ES-I3 (cell line): ENCODE results near the gene KDM4E.
"Not testable (repeated sequence)": the region's sequence is repeated elsewhere in the genome, so short reads cannot be mapped to it uniquely, and the experiment has no call there.

ENCODE experiments used
- H3K36me3 ChIP-seq: 2 replicates; pipeline ENCODE4 v1.6.1; 2013; ENCODE audit warnings: mild to moderate bottlenecking, low read length, control low read depth, moderate library complexity; ENCODE audit not compliant: insufficient read depth
- H3K4me1 ChIP-seq: 2 replicates; pipeline ENCODE4 v1.6.1; 2013; ENCODE audit warnings: mild to moderate bottlenecking, control low read depth, low read length; ENCODE audit not compliant: insufficient read depth
- H3K9ac ChIP-seq: 2 replicates; pipeline ENCODE4 v1.6.1; 2013; ENCODE audit warnings: low read depth, mild to moderate bottlenecking, low read length, moderate library complexity
- H3K9me3 ChIP-seq: 2 replicates; pipeline ENCODE4 v1.6.1; 2013; ENCODE audit warnings: mild to moderate bottlenecking, low read length, moderate library complexity; ENCODE audit not compliant: control insufficient read depth, insufficient read depth

KDM4E gene

DNA sequence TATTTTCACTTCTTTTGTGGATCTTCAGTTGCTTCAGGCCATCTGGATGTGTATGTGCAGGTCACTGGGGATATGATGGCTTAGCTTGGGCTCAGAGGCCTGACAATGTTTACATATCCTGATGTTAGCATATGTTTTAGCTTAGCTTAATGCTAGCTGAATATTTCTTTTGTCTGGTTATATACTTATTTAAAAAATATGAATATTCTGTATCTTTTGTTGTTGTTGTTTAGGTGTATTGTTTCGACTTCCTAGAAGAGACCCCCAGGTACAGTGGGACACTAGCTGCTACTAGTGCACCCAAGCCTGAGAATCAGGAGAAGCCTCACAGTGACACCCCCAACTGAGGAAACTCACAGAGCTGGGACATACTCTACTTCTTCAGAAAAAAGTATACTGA lies at the start of gene KDM4E:
TSS of gene KDM4E (plus strand) at position 301 of the 400 bp plus-strand sequence. CDS start 300 bp downstream, outside the sequence.
- no peaks in the 10 kb centered on the region for H3K4me1 ChIP-seq
- H3K9me3 ChIP-seq = no peaks in the 10 kb centered on the region
- no peaks in the 10 kb centered on the region for H3K36me3 ChIP-seq
- H3K9ac ChIP-seq = no peak within 1 kb of the TSS

DNA sequence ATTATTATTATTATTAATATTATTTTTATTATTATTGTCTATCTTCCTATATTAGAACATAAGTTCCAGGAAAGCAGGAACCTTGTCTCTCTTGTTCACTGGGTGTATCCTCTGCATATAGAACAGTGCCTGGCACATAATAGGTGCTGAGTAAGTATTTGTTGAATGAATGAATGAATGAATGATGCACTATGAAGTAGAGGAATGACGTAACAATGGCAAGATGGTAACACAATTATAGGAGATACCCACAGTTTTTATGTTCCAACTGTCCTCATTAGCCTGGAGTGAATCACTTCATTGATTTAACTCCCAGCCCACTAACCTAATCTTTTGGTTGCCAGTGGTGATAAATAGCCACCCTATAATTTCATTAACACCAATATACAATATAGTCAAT lies 49.5 kb upstream of the KDM4E start:
- no peak overlapping the region for H3K9ac ChIP-seq
- peaks cover 10% of the 10 kb centered on the region; the same call in 1 of the 2 replicates for H3K36me3 ChIP-seq
- H3K4me1 ChIP-seq = peaks cover 4% of the 10 kb centered on the region; the same call in 1 of the 2 replicates
- no peaks in the 10 kb centered on the region for H3K9me3 ChIP-seq

DNA sequence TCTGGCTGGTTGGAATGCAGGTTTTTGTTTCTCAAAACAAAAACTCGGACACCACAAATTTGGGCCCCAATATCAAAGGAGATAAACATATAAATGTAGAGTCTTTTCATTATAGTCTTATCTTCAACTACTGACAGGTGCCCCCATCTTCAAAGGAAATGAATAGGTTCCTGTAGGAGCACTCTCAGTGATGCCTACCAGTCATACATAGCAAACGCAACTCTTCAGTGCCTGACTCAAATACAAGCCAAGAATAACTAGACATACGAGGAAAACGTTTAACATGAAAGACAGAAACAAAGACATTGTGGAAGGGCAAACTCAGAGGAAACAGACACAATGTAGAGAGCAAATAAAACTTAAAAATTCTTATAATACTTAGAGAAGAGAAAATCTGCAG lies 37.7 kb upstream of the KDM4E start:
- Histone ChIP-seq H3K9me3 (no peaks in the 10 kb centered on the region), H3K36me3 (no peaks in the 10 kb centered on the region), H3K9ac (no peak overlapping the region), H3K4me1 (no peaks in the 10 kb centered on the region)

DNA sequence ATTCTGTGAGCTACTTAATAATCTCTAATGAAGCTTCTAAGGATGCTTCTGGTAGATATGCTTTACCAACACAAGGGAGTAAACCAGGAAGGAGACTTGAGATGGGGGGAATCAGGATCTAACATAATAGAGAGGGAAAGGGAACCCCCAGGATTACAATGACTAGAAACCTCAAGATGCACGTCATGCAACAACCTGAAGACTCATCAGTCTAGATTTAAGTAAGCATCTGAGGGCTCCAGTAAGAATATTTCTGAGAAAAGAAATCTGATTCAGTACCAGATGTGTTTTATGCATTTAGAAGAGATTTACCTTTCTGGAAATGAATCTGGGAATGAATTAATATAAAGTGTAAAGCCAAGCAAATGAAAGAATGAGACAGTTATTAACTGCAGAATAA lies 36.3 kb upstream of the KDM4E start:
- no peaks in the 10 kb centered on the region for H3K4me1 ChIP-seq
- H3K36me3 ChIP-seq = no peaks in the 10 kb centered on the region
- H3K9me3 ChIP-seq = no peaks in the 10 kb centered on the region
- no peak overlapping the region for H3K9ac ChIP-seq

DNA sequence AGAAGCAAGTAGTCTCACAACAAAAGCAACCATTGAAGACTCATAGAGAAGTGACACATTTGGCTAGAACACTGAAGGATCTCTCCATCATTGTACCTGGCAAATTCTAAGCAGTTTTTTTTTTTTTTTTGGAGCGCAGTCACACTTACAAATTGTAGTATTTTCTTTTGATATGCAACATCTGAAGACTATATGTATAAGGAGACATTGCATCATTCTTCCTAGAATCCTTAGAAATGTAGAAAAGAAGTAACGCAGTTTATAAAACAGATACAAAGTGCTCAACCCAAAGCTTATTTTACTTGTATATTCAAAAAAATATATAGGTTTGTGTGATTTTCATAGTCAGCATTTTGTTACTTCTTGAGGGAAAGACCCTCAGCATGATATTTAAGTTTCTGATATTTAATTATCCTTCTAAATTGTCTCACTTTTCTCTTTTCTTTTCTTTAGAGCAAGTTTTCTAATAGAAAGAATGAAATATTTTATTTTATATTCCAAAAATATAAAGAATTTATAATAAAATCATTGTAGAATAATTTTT lies 31.6 kb upstream of the KDM4E start:
- no peaks in the 10 kb centered on the region; the same call in 1 of the 2 replicates for H3K36me3 ChIP-seq
- H3K4me1 ChIP-seq = no peaks in the 10 kb centered on the region
- H3K9ac ChIP-seq = no peak overlapping the region
- no peaks in the 10 kb centered on the region for H3K9me3 ChIP-seq

DNA sequence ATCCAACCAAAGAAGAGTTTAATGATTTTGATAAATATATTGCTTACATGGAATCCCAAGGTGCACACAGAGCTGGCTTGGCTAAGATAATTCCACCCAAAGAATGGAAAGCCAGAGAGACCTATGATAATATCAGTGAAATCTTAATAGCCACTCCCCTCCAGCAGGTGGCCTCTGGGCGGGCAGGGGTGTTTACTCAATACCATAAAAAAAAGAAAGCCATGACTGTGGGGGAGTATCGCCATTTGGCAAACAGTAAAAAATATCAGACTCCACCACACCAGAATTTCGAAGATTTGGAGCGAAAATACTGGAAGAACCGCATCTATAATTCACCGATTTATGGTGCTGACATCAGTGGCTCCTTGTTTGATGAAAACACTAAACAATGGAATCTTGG lies 27.6 kb upstream of the KDM4E start:
- Histone ChIP-seq H3K9me3 (no peaks in the 10 kb centered on the region), H3K4me1 (no peaks in the 10 kb centered on the region), H3K9ac (no peak overlapping the region), H3K36me3 (no peaks in the 10 kb centered on the region; the same call in 1 of the 2 replicates)

DNA sequence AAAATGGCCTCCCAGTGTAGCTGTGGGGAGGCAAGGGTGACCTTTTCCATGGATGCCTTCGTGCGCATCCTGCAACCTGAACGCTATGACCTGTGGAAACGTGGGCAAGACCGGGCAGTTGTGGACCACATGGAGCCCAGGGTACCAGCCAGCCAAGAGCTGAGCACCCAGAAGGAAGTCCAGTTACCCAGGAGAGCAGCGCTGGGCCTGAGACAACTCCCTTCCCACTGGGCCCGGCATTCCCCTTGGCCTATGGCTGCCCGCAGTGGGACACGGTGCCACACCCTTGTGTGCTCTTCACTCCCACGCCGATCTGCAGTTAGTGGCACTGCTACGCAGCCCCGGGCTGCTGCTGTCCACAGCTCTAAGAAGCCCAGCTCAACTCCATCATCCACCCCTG lies 26.8 kb upstream of the KDM4E start:
- no peaks in the 10 kb centered on the region for H3K9me3 ChIP-seq
- no peak overlapping the region for H3K9ac ChIP-seq
- no peaks in the 10 kb centered on the region for H3K4me1 ChIP-seq
- no peaks in the 10 kb centered on the region; the same call in 1 of the 2 replicates for H3K36me3 ChIP-seq

DNA sequence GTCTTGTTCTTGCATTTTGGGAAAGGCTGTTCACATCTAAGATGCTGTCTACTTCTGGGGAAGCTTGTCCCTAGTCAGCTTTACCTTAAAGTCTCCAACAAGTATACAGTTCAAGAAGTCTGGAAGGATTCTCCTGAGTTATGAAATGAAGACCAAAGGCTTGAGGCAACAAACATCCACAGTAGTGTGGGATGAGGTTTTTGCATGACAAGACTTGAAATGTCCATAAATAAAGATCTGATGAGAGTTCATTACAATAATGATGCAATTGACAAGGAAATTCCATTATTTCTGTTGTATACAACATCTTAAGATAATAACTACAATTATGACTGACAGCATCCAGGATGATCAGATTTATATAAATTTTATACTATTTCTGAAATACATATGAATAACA lies 21.3 kb upstream of the KDM4E start:
- Histone ChIP-seq H3K9ac (no peak overlapping the region), H3K36me3 (no peaks in the 10 kb centered on the region), H3K9me3 (0 out of 2 replicates have a peak, but pooled peaks cover 3% of the 10 kb centered on the region), H3K4me1 (no peaks in the 10 kb centered on the region)

DNA sequence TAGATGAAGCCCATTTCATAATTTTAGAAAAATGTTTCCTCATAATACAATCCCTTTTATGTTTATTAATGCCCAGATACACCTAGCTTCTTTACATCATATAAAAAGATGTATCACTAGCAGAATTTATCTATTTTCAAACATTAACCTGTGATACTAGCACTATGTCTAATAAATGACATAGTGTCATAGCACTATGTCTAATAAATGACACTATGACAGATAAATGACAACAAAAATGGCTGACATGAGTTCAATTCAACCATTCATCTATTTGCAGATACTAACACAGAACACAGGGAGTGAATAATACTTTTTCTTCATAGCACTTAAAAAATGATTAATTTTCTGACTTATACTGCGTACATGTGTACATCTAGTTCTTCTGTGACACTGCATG lies 19.4 kb upstream of the KDM4E start:
- Histone ChIP-seq H3K36me3 (no peaks in the 10 kb centered on the region), H3K4me1 (no peaks in the 10 kb centered on the region), H3K9ac (no peak overlapping the region), H3K9me3 (0 out of 2 replicates have a peak, but pooled peaks cover 3% of the 10 kb centered on the region)

DNA sequence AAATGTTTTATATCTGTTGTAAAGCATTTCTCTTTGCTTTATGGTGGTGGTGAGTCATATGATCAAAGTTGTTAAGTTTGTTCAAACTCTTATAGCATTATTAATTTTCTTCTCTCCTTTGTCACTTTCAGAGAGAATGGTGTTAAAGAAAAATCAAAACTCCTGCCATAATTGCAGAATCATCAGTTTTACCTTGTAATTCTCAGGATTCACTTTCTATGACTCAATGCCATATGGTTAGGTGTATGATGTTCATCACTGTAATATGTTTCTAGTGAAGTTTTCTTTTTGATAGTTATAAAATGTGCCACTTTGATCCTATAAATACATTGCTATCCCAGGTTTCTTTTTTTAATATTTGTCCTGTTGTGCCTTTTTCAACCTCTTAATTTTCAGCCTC lies 13.7 kb upstream of the KDM4E start:
- Histone ChIP-seq H3K4me1 (no peaks in the 10 kb centered on the region), H3K9me3 (0 out of 2 replicates have a peak, but pooled peaks cover 3% of the 10 kb centered on the region), H3K36me3 (no peaks in the 10 kb centered on the region), H3K9ac (no peak overlapping the region)

DNA sequence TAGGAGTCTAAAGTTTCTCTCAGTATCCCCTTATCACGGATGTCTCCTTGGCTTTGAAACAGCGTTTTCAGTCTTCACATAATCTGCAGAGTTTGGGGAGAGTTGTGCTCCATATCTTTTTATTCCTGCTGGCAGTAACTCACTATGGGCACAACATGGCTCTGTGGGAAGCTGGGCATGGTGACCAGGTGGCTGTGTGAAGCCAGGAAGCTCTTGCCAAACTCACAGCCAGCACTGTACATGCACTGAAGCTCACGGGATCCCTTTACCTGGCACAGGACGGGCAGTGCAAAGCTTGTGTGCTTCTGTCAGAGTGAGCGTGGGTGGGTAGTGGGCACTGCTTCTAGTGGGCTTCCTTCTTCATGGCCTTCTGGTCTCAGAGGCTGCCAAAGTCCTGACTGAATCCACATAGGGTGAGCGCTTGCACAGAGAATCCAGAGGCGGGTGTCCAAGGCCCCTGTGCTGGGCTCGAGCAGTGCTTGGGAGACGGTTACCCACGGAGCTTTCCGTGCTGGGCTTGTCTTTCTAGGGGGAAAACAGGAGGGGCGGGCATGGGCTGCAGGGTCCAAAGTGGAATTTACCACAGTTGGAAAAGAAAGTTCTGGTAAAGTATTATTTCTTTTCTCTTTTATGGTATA lies 10.8 kb upstream of the KDM4E start:
- H3K9ac ChIP-seq = no peak overlapping the region
- H3K9me3 ChIP-seq = no peaks in the 10 kb centered on the region
- no peaks in the 10 kb centered on the region for H3K4me1 ChIP-seq
- H3K36me3 ChIP-seq = no peaks in the 10 kb centered on the region

DNA sequence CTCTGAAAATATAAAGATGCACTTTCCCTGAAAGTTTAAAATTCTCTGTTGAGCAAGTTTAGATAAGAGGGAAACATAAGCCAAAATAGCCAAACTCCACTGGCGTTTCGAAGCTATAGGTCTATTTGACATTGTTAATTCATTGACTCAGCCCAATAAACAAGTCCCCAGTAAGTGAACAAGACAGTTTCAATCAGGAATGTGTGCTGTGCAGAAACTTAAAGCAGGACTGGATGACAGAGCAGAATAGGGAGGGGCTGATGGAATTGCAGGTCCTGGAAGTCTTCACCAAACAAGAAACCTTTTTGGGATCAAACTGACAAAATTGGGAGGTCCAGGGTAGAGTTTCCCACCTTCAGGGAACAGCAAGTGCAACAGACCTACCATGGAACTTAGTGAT lies 8.9 kb upstream of the KDM4E start:
- no peak overlapping the region for H3K9ac ChIP-seq

DNA sequence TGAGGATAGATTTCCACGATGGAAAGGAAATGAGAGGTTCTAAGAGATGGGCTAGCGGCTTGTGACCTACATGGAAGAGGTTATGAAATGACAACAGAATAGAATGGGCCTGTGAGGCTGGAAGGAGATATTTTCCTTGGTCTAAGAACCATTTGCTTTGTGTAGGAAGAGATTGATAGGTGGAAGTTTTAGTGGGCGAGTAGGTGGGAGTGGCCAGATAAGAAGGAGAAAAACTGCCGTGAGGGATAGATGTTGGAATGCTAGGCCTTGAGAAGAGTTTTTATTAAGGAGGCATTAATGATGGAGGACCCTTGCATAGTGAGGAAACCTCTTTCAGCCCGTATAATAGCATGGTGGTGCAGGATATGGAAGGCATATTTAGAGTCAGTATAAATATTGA lies 3.6 kb upstream of the KDM4E start:
- not testable (repeated sequence) for H3K9me3 ChIP-seq, H3K4me1 ChIP-seq, H3K9ac ChIP-seq, H3K36me3 ChIP-seq

More for the DNA sequence above, 8.9 kb upstream of the KDM4E start:
- Histone ChIP-seq H3K4me1 (no peaks in the 10 kb centered on the region), H3K9me3 (no peaks in the 10 kb centered on the region), H3K36me3 (no peaks in the 10 kb centered on the region)

DNA sequence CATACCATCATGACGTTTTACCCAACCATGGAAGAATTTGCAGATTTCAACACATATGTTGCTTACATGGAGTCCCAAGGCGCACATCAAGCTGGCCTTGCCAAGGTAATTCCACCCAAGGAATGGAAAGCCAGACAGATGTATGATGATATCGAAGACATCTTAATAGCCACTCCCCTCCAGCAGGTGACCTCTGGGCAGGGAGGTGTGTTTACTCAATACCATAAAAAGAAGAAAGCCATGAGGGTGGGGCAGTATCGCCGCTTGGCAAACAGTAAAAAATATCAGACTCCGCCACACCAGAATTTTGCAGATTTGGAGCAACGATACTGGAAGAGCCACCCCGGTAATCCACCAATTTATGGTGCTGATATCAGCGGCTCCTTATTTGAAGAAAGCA lies 536 bp downstream of the KDM4E start:
- H3K9me3 ChIP-seq, H3K4me1 ChIP-seq, H3K9ac ChIP-seq, H3K36me3 ChIP-seq: not testable (repeated sequence)

DNA sequence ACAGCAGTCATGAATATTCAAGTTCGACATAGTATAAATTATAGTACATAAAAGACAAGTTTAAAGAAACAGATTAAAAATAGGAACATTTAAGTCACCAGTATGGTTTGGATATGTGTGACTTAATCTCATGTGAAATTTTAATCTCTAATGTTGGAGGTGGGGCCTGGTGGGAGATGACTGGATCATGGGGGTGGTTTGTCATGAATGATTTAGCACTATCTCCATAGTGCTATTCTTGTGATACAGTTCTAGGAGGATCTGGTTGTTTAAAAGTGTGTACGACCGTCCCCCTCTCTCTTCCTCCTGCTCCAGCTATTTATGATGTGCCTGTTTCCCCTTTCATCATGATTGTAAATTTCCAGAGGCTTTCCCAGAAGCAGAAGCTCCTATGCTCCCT lies 3.3 kb downstream of the KDM4E start:
- H3K36me3 ChIP-seq = no peaks in the 10 kb centered on the region
- H3K9ac ChIP-seq = no peak overlapping the region
- H3K9me3 ChIP-seq = no peaks in the 10 kb centered on the region
- H3K4me1 ChIP-seq = no peaks in the 10 kb centered on the region
